ENCODE data around the gene STXBP1.
"Not testable (repeated sequence)": the region's sequence is repeated elsewhere in the genome, so short reads cannot be mapped to it uniquely, and the experiment has no call there.

STXBP1 gene

GRCh38 chr9:127613583-127613954 is 1.5 kb downstream of the STXBP1 start:
- no peak for DNase-seq (ENCODE audit: low read depth in 2 of 3, low spot score in 2 of 3)

GRCh38 chr9:127614961-127615360 is 2.9 kb downstream of the STXBP1 start:
- DNase-seq (ENCODE audit: low read depth in 2 of 3, low spot score in 2 of 3), result no peak

GRCh38 chr9:127621339-127621970 is 9.4 kb downstream of the STXBP1 start:
- DNase-seq (ENCODE audit: low read depth in 2 of 3, low spot score in 2 of 3), result not testable (repeated sequence)

GRCh38 chr9:127626752-127627493 is 14.8 kb downstream of the STXBP1 start:
- no peak for DNase-seq (ENCODE audit: low read depth in 2 of 3, low spot score in 2 of 3)

GRCh38 chr9:127627494-127627855 is 15.4 kb downstream of the STXBP1 start:
- DNase-seq (ENCODE audit: low read depth in 2 of 3, low spot score in 2 of 3), result no peak

GRCh38 chr9:127628758-127629467 is 16.8 kb downstream of the STXBP1 start:
- no peak for DNase-seq (ENCODE audit: low read depth in 2 of 3, low spot score in 2 of 3)

- DNase-seq (ENCODE audit: low read depth in 2 of 3, low spot score in 2 of 3), result no peak
Measured at GRCh38 chr9:127629468-127630081, 17.5 kb downstream of the STXBP1 start.

- DNase-seq (ENCODE audit: low read depth in 2 of 3, low spot score in 2 of 3), result no peak
Measured at GRCh38 chr9:127633216-127633862, 21.3 kb downstream of the STXBP1 start.

- no peak for DNase-seq (ENCODE audit: low read depth in 2 of 3, low spot score in 2 of 3)
Measured at GRCh38 chr9:127634021-127634420, 21.9 kb downstream of the STXBP1 start.

GRCh38 chr9:127634698-127635097 is 22.6 kb downstream of the STXBP1 start:
- DNase-seq (ENCODE audit: low read depth in 2 of 3, low spot score in 2 of 3), result no peak

- no peak for DNase-seq (ENCODE audit: low read depth in 2 of 3, low spot score in 2 of 3)
Measured at GRCh38 chr9:127635201-127635735, 23.2 kb downstream of the STXBP1 start.

GRCh38 chr9:127637322-127637847 is 25.3 kb downstream of the STXBP1 start:
- no peak for DNase-seq (ENCODE audit: low read depth in 2 of 3, low spot score in 2 of 3)

GRCh38 chr9:127640908-127641545 is 28.9 kb downstream of the STXBP1 start:
- DNase-seq (ENCODE audit: low read depth in 2 of 3, low spot score in 2 of 3), result no peak

GRCh38 chr9:127642082-127642740 is 30.1 kb downstream of the STXBP1 start:
- no peak for DNase-seq (ENCODE audit: low read depth in 2 of 3, low spot score in 2 of 3)

GRCh38 chr9:127644146-127644827 is 32.2 kb downstream of the STXBP1 start:
- DNase-seq (ENCODE audit: low read depth in 2 of 3, low spot score in 2 of 3), result no peak

GRCh38 chr9:127644943-127645342 is 32.9 kb downstream of the STXBP1 start:
- DNase-seq (ENCODE audit: low read depth in 2 of 3, low spot score in 2 of 3), result no peak

GRCh38 chr9:127647451-127647850 is 35.4 kb downstream of the STXBP1 start:
- no peak for DNase-seq (ENCODE audit: low read depth in 2 of 3, low spot score in 2 of 3)

- no peak for DNase-seq (ENCODE audit: low read depth in 2 of 3, low spot score in 2 of 3)
Measured at GRCh38 chr9:127650518-127650917, 38.4 kb downstream of the STXBP1 start.
